Lower lobe of right lung (tissue), 2 donors: Measurements from ENCODE around the gene KRT8. TPM values are rescaled to one million over a fixed set of nuclear protein-coding genes. Genes with fewer than 3 reads are reported as not detected.

Experiments used
- ATAC-seq, 2 donors: fragments of 200-7000 bp; cut with Tn5 transposase; one replicate each; pipeline ENCODE4 v1.9.1; 2020 to 2022; ENCODE audit warnings: mild to moderate bottlenecking in 2 of 2, moderate library complexity in 2 of 2
- DNase-seq: peaks from one replicate; pipeline ENCODE4 v3.0.0-alpha.2; 2020
- H3K27ac ChIP-seq: fragments of 200-600 bp; one replicate; pipeline ENCODE4 v1.8.0; 2022
- H3K27me3 ChIP-seq: fragments of 200-600 bp; one replicate; pipeline ENCODE4 v1.8.0; 2022; ENCODE audit warnings: low read depth
- H3K36me3 ChIP-seq: fragments of 200-600 bp; one replicate; pipeline ENCODE4 v1.8.0; 2022; ENCODE audit warnings: mild to moderate bottlenecking
- H3K4me1 ChIP-seq: fragments of 200-600 bp; one replicate; pipeline ENCODE4 v1.8.0; 2022
- H3K4me3 ChIP-seq: fragments of 200-600 bp; one replicate; pipeline ENCODE4 v1.8.0; 2022; ENCODE audit warnings: mild to moderate bottlenecking
- H3K9me3 ChIP-seq: fragments of 200-600 bp; one replicate; pipeline ENCODE4 v1.8.0; 2022
- CTCF ChIP-seq: fragments of 200-600 bp; IDR thresholded peaks from one replicate; pipeline ENCODE4 v1.8.0; 2022; ENCODE audit warnings: antibody characterized with exemption, mild to moderate bottlenecking
- intact Hi-C: fragments of 100-400 bp; cut with DNase I; formaldehyde crosslinking; loops from one replicate; pipeline ENCODE4 v1.11.0; 2022
- total RNA-seq: library from RNA; stranded (reverse); fragmentation: NEBNext Ultra II Directional; extraction: Animal tissue kit (Norgen Biotek cat#: 25700); gene quantifications from one replicate; pipeline ENCODE4 v1.2.1, GENCODE V29; 2021
- donor health status: DM: no; HTN: yes; CAD: no; lungs with severe emphysema.

The KRT8 gene
- total RNA-seq, 1 donor from 2014 or later: 139 TPM

GRCh38 chr12:52872644-52873389 is 32.1 kb downstream of the KRT8 start:
- H3K27ac ChIP-seq: no peak overlapping the region
- H3K4me3 ChIP-seq: no peak overlapping the region
- peaks cover 32% of the 10 kb centered on the region for H3K4me1 ChIP-seq
- no peaks in the 10 kb centered on the region for H3K36me3 ChIP-seq
- TF ChIP-seq CTCF: no peak
- ATAC-seq: no peak
- no peaks in the 10 kb centered on the region for H3K27me3 ChIP-seq
- no peak for DNase-seq
- no peaks in the 10 kb centered on the region for H3K9me3 ChIP-seq
- intact Hi-C loops: no loop called here

- Histone ChIP-seq H3K27ac (peak overlapping the region; percentile 31), H3K27me3 (no peaks in the 10 kb centered on the region), H3K9me3 (no peaks in the 10 kb centered on the region), H3K4me3 (no peak overlapping the region), H3K36me3 (no peaks in the 10 kb centered on the region), H3K4me1 (peaks cover 40% of the 10 kb centered on the region)
- DNase-seq (no peak), ATAC-seq (peak in 1 of 2 donors; percentile 9)
- no peak for TF ChIP-seq CTCF
- intact Hi-C loops: no loop called here
Observed at GRCh38 chr12:52871291-52872039, 33.4 kb downstream of the KRT8 start.

GRCh38 chr12:52870361-52871290 is 34.2 kb downstream of the KRT8 start:
- Histone ChIP-seq H3K4me1 (peaks cover 40% of the 10 kb centered on the region), H3K36me3 (no peaks in the 10 kb centered on the region), H3K27ac (peak overlapping the region; percentile 31), H3K9me3 (no peaks in the 10 kb centered on the region), H3K4me3 (no peak overlapping the region), H3K27me3 (no peaks in the 10 kb centered on the region)
- DNase-seq (peak; percentile 73), ATAC-seq (peak; percentile 65 to 66)
- peak; percentile 74 for TF ChIP-seq CTCF
- intact Hi-C loops: no loop called here

- ATAC-seq (peak; percentile 57 to 68), DNase-seq (peak; percentile 86)
- no peak overlapping the region for H3K27ac ChIP-seq
- TF ChIP-seq CTCF: no peak
- no peaks in the 10 kb centered on the region for H3K36me3 ChIP-seq
- H3K4me1 ChIP-seq: peaks cover 23% of the 10 kb centered on the region
- intact Hi-C loops: no loop called here
- H3K9me3 ChIP-seq: no peaks in the 10 kb centered on the region
- H3K27me3 ChIP-seq: no peaks in the 10 kb centered on the region
- no peak overlapping the region for H3K4me3 ChIP-seq
Observed at GRCh38 chr12:52867642-52868041, 37.2 kb downstream of the KRT8 start.

GRCh38 chr12:52867152-52867551 is 37.7 kb downstream of the KRT8 start:
- Histone ChIP-seq H3K4me1 (peaks cover 23% of the 10 kb centered on the region), H3K4me3 (no peak overlapping the region), H3K9me3 (no peaks in the 10 kb centered on the region), H3K27ac (no peak overlapping the region), H3K36me3 (no peaks in the 10 kb centered on the region), H3K27me3 (no peaks in the 10 kb centered on the region)
- TF ChIP-seq CTCF: no peak
- intact Hi-C loops: no loop called here
- ATAC-seq (no peak), DNase-seq (peak; percentile 20)
